CD4-positive, CD25-positive, alpha-beta regulatory T cell (primary cell): ENCODE measurements around the gene JDP2. TPM values are rescaled to one million over a fixed set of nuclear protein-coding genes. Genes with fewer than 3 reads are reported as not detected.

Experiments used
- ATAC-seq, 2 donors: fragments of 150-1000 bp; cut with Tn5 transposase; one replicate each; pipeline ENCODE4 v1.10.0; 2021; ENCODE audit warnings: low read depth in 2 of 2, moderate number of reproducible peaks in 2 of 2, moderate library complexity in 1 of 2
- DNase-seq, 3 donors: peaks; one replicate each; pipeline versions ENCODE4 v3.0.0 to v3.0.0-alpha.2; 2012 to 2022; ENCODE audit warnings: mixed read lengths in 1 of 3
- H3K27ac ChIP-seq: one replicate; pipeline ENCODE4 v1.7.0; 2013; ENCODE audit warnings: mild to moderate bottlenecking, low read length; ENCODE audit not compliant: insufficient read depth, poor library complexity, severe bottlenecking
- H3K27me3 ChIP-seq: one replicate; pipeline ENCODE4 v1.7.0; 2013; ENCODE audit warnings: low read length; ENCODE audit not compliant: control insufficient read depth, insufficient read depth
- H3K36me3 ChIP-seq: one replicate; pipeline ENCODE4 v1.7.0; 2013; ENCODE audit warnings: mild to moderate bottlenecking, low read length, moderate library complexity; ENCODE audit not compliant: control insufficient read depth, insufficient read depth
- H3K4me1 ChIP-seq: 2 replicates; pipeline ENCODE4 v1.7.0; 2013; ENCODE audit warnings: mild to moderate bottlenecking, low read length; ENCODE audit not compliant: insufficient read depth, control insufficient read depth, poor library complexity, severe bottlenecking
- H3K4me3 ChIP-seq: one replicate; pipeline ENCODE4 v1.7.0; 2013; ENCODE audit warnings: low read depth, mild to moderate bottlenecking, low read length, moderate library complexity
- H3K9me3 ChIP-seq, 2 experiments: 1 replicate in 1 of 2; 2 replicates in 1 of 2; pipeline ENCODE4 v1.7.0; 2013; ENCODE audit warnings: low read length in 2 of 2, mild to moderate bottlenecking in 1 of 2, moderate library complexity in 1 of 2; ENCODE audit not compliant: control insufficient read depth in 2 of 2
- H3K27ac Mint-ChIP-seq, 3 donors: one replicate each; pipeline ENCODE4 v1.8.0; 2020 to 2022; ENCODE audit warnings: mild to moderate bottlenecking in 3 of 3, mixed read lengths in 3 of 3, moderate library complexity in 2 of 3
- H3K27me3 Mint-ChIP-seq: one replicate; pipeline ENCODE4 v1.8.0; 2022; ENCODE audit warnings: mild to moderate bottlenecking, mixed read lengths
- H3K36me3 Mint-ChIP-seq: one replicate; pipeline ENCODE4 v1.8.0; 2020; ENCODE audit warnings: mixed read lengths
- H3K4me1 Mint-ChIP-seq, 4 donors: one replicate each; pipeline ENCODE4 v1.8.0; 2020 to 2022; ENCODE audit warnings: mixed read lengths in 4 of 4, mild to moderate bottlenecking in 1 of 4
- H3K4me3 Mint-ChIP-seq, 4 donors: one replicate each; pipeline ENCODE4 v1.8.0; 2020 to 2022; ENCODE audit warnings: mild to moderate bottlenecking in 4 of 4, mixed read lengths in 4 of 4, moderate library complexity in 3 of 4
- H3K9me3 Mint-ChIP-seq, 7 donors: one replicate each; pipeline ENCODE4 v1.8.0; 2020 to 2022; ENCODE audit warnings: mixed read lengths in 7 of 7, mild to moderate bottlenecking in 3 of 7, moderate library complexity in 2 of 7
- polyA plus RNA-seq, 4 donors: library from polyadenylated mRNA; unstranded; fragments of 300-500 nt; fragmentation: Illumina TruSeq; gene quantifications; one replicate each; pipeline ENCODE4 v1.2.3, GENCODE V29; 2021
- total RNA-seq: library from RNA; stranded (reverse); gene quantifications from one replicate; pipeline ENCODE4 v1.2.3, GENCODE V29; 2022

JDP2 gene
- total and polyA plus RNA-seq, 5 donors from 2014 or later, result 0.62 to 0.79 TPM; not detected in 3

DNA sequence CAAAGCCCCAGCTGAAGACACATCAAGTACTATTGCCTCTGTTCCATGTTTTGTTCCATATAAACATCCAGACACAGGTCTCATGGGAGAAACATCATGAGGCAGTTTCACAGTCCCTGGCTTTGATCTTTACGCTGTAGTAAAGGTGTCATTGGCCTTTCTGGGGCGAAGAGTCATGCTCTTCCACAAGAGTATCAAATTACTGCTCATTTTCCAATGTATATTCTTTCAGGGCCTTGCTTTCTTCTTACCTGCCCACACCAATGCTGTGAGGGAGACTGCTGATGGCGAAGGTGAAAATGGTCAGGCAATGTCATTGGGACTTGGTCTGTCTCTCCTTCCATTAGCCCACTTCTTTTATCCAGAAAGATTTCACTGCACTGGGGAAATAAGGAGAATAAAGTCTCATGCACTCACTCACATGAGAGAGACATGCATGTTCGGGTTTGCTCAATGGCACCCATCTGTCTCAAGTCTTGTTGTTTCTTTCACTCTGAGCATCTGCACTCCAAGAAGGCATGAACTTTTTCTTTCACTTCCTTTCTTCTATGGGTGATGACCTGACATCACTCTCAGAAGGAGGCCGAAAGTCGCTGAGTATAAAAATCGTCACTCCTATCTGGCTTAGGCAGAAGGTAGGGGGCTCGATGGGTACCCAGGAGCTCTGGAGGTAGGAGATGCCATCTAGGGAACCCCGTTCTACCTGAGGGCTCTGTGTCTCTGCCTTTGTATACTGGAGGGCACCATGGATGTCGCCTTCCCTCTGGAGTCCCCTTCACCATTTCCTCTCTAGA lies 1.3 kb upstream of the JDP2 start:
- H3K27ac Mint-ChIP-seq, result peak overlapping the region in 2 of 3 donors; percentile 47 to 89
- no peaks in the 10 kb centered on the region for H3K36me3 ChIP-seq
- peak in 1 of 3 donors; percentile 61 for DNase-seq
- peaks cover 0 to 4% (median 2%) of the 10 kb centered on the region in 7 donors for H3K9me3 Mint-ChIP-seq
- H3K4me3 Mint-ChIP-seq, result peak overlapping the region; percentile 56 to 84 (median 75)
- H3K4me3 ChIP-seq, result no peak overlapping the region
- H3K36me3 Mint-ChIP-seq, result no peaks in the 10 kb centered on the region
- H3K27me3 ChIP-seq, result peaks cover 16% of the 10 kb centered on the region
- no peak overlapping the region for H3K27ac ChIP-seq
- peaks cover 13% of the 10 kb centered on the region for H3K4me1 ChIP-seq
- peaks cover 0 to 2% of the 10 kb centered on the region in 2 experiments for H3K9me3 ChIP-seq
- peaks cover 55% of the 10 kb centered on the region for H3K27me3 Mint-ChIP-seq
- H3K4me1 Mint-ChIP-seq, result peaks cover 0 to 14% (median 7%) of the 10 kb centered on the region in 4 donors
- ATAC-seq, result peak in 1 of 2 donors; percentile 30

GRCh38 chr14:75427126-75427481 lies 718 bp upstream of the JDP2 start:
- Mint-ChIP-seq H3K9me3 (peaks cover 0 to 4% (median 2%) of the 10 kb centered on the region in 7 donors), H3K36me3 (no peaks in the 10 kb centered on the region), H3K27ac (peak overlapping the region in 2 of 3 donors; percentile 47 to 89), H3K4me1 (peaks cover 0 to 14% (median 7%) of the 10 kb centered on the region in 4 donors), H3K4me3 (peak overlapping the region; percentile 66 to 84 (median 75)), H3K27me3 (peaks cover 55% of the 10 kb centered on the region)
- DNase-seq (no peak), ATAC-seq (peak in 1 of 2 donors; percentile 12)
- H3K27ac ChIP-seq, result no peak overlapping the region
- peaks cover 16% of the 10 kb centered on the region for H3K27me3 ChIP-seq
- peaks cover 13% of the 10 kb centered on the region for H3K4me1 ChIP-seq
- H3K36me3 ChIP-seq, result no peaks in the 10 kb centered on the region
- no peak overlapping the region for H3K4me3 ChIP-seq
- peaks cover 0 to 2% of the 10 kb centered on the region in 2 experiments for H3K9me3 ChIP-seq

GRCh38 chr14:75428230-75429104 lies 645 bp downstream of the JDP2 start:
- Mint-ChIP-seq H3K4me3 (peak overlapping the region; percentile 80 to 86 (median 84)), H3K27me3 (peaks cover 56% of the 10 kb centered on the region), H3K36me3 (no peaks in the 10 kb centered on the region), H3K9me3 (peaks cover 0 to 4% (median 2%) of the 10 kb centered on the region in 7 donors), H3K27ac (no peak overlapping the region), H3K4me1 (peaks cover 0 to 14% (median 7%) of the 10 kb centered on the region in 4 donors)
- peak in 1 of 2 donors; percentile 13 for ATAC-seq
- Histone ChIP-seq H3K36me3 (no peaks in the 10 kb centered on the region), H3K27ac (no peak overlapping the region), H3K4me1 (peaks cover 13% of the 10 kb centered on the region), H3K9me3 (peaks cover 0 to 2% of the 10 kb centered on the region in 2 experiments), H3K4me3 (no peak overlapping the region), H3K27me3 (peaks cover 16% of the 10 kb centered on the region)
- no peak for DNase-seq

DNA sequence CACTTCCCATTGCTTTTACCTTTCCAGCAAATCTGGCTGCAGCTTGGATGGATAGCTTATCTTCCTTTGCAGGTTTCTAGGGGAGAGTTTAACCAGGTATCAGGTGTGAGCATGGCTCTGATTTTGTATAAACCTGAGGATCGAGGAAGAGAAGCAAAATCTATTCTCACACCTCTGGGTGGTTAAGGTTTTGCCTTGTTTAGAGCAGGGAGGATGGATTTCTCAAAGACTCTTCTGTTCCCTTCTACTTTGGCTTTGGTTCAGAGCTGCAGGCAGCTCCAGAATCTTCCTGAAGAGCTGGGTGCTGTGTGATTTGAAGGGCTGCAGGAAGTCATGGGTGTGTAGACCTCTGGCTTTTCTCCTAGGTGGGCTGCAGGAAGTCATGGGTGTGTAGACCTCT lies 1.7 kb downstream of the JDP2 start:
- peaks cover 0 to 1% (median 0%) of the 10 kb centered on the region in 7 donors for H3K9me3 Mint-ChIP-seq
- no peak overlapping the region for H3K27ac ChIP-seq
- peaks cover 0 to under 1% of the 10 kb centered on the region in 2 experiments for H3K9me3 ChIP-seq
- H3K27me3 ChIP-seq, result peaks cover 10% of the 10 kb centered on the region
- peaks cover 13% of the 10 kb centered on the region for H3K4me1 ChIP-seq
- peaks cover 55% of the 10 kb centered on the region for H3K27me3 Mint-ChIP-seq
- H3K36me3 Mint-ChIP-seq, result no peaks in the 10 kb centered on the region
- no peak for DNase-seq
- no peak for ATAC-seq
- H3K4me3 ChIP-seq, result no peak overlapping the region
- peak overlapping the region; percentile 38 to 83 (median 68) for H3K4me3 Mint-ChIP-seq
- no peak overlapping the region for H3K27ac Mint-ChIP-seq
- no peaks in the 10 kb centered on the region for H3K36me3 ChIP-seq
- peaks cover 0 to 11% (median 7%) of the 10 kb centered on the region in 4 donors for H3K4me1 Mint-ChIP-seq

- Histone ChIP-seq H3K27me3 (peaks cover 10% of the 10 kb centered on the region), H3K4me1 (peaks cover 13% of the 10 kb centered on the region), H3K27ac (no peak overlapping the region), H3K9me3 (no peaks in the 10 kb centered on the region), H3K36me3 (no peaks in the 10 kb centered on the region), H3K4me3 (no peak overlapping the region)
- Mint-ChIP-seq H3K36me3 (no peaks in the 10 kb centered on the region), H3K4me3 (peak overlapping the region in 2 of 4 donors; percentile 27 to 83), H3K4me1 (peaks cover 0 to 13% (median 7%) of the 10 kb centered on the region in 4 donors), H3K27ac (no peak overlapping the region), H3K27me3 (peaks cover 53% of the 10 kb centered on the region), H3K9me3 (peaks cover 0 to 1% (median 0%) of the 10 kb centered on the region in 7 donors)
- no peak for DNase-seq
- no peak for ATAC-seq
Measured at GRCh38 chr14:75430116-75430515, 2.3 kb downstream of the JDP2 start.

- no peak for ATAC-seq
- H3K27me3 ChIP-seq, result peaks cover 7% of the 10 kb centered on the region
- Mint-ChIP-seq H3K27me3 (peaks cover 49% of the 10 kb centered on the region), H3K4me1 (peaks cover 0 to 17% (median 9%) of the 10 kb centered on the region in 4 donors), H3K4me3 (peak overlapping the region in 1 of 4 donors; percentile 18), H3K36me3 (no peaks in the 10 kb centered on the region), H3K9me3 (peaks cover 0 to 1% (median 0%) of the 10 kb centered on the region in 7 donors), H3K27ac (no peak overlapping the region)
- peaks cover 13% of the 10 kb centered on the region for H3K4me1 ChIP-seq
- no peak overlapping the region for H3K27ac ChIP-seq
- H3K36me3 ChIP-seq, result no peaks in the 10 kb centered on the region
- H3K9me3 ChIP-seq, result no peaks in the 10 kb centered on the region
- DNase-seq, result no peak
- no peak overlapping the region for H3K4me3 ChIP-seq
Measured at GRCh38 chr14:75430526-75430925, 2.7 kb downstream of the JDP2 start.

DNA sequence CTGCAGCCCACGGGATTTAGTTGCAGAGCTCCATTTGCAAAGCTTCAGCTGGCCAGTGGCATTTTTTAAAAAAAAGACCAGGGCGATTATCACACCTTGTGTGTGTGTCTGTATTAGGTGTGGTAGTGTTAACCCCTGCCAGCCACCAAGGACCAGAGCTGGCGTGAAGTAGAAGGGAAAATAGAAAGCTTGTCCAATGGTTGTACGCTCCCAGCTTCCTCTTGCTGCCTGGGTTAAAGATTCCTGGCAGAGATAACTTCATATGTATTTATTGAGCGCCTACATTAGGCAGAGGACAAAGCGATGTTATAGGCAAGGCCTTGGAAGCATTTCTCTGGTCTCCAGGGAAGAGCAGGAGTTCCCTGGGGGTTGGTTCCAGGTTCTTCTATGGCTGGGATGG lies 3.2 kb downstream of the JDP2 start:
- peaks cover 6% of the 10 kb centered on the region for H3K27me3 ChIP-seq
- H3K9me3 ChIP-seq, result no peaks in the 10 kb centered on the region
- Mint-ChIP-seq H3K9me3 (peaks cover 0 to 1% (median 0%) of the 10 kb centered on the region in 7 donors), H3K36me3 (no peaks in the 10 kb centered on the region), H3K27me3 (peaks cover 48% of the 10 kb centered on the region), H3K27ac (no peak overlapping the region), H3K4me1 (peaks cover 0 to 21% (median 11%) of the 10 kb centered on the region in 4 donors), H3K4me3 (peak overlapping the region in 1 of 4 donors; percentile 18)
- H3K27ac ChIP-seq, result no peak overlapping the region
- H3K4me1 ChIP-seq, result peaks cover 13% of the 10 kb centered on the region
- H3K36me3 ChIP-seq, result no peaks in the 10 kb centered on the region
- ATAC-seq, result no peak
- no peak overlapping the region for H3K4me3 ChIP-seq
- DNase-seq, result no peak
